ENCODE measurements around the gene TMEM229B.

The TMEM229B gene

GRCh38 chr14:67487937-67488893 is at the start of gene TMEM229B:
TMEM229B (minus strand) TSS chr14:67488721; CDS start chr14:67473923, 14,798 bp downstream.
- DNase-seq (ENCODE audit: low read depth): peak; percentile 43

- DNase-seq (ENCODE audit: low read depth): no peak
Observed at GRCh38 chr14:67537736-67538135, 49.2 kb upstream of the TMEM229B start.

- DNase-seq (ENCODE audit: low read depth): no peak
Observed at GRCh38 chr14:67536087-67536486, 47.6 kb upstream of the TMEM229B start.

GRCh38 chr14:67533754-67534085 is 45.2 kb upstream of the TMEM229B start:
- no peak for DNase-seq (ENCODE audit: low read depth)

GRCh38 chr14:67532998-67533753 is 44.7 kb upstream of the TMEM229B start, which contains the start of gene PLEKHH1:
PLEKHH1 (plus strand) TSS chr14:67533290; CDS start chr14:67541868, 8,578 bp downstream.
- DNase-seq (ENCODE audit: low read depth): peak; percentile 4

GRCh38 chr14:67532606-67532997 is 44.1 kb upstream of the TMEM229B start:
- no peak for DNase-seq (ENCODE audit: low read depth)

- no peak for DNase-seq (ENCODE audit: low read depth)
Observed at GRCh38 chr14:67529947-67530935, 41.7 kb upstream of the TMEM229B start.

- DNase-seq (ENCODE audit: low read depth): no peak
Observed at GRCh38 chr14:67528276-67528675, 39.8 kb upstream of the TMEM229B start.

GRCh38 chr14:67527756-67528155 is 39.2 kb upstream of the TMEM229B start:
- DNase-seq (ENCODE audit: low read depth): no peak

GRCh38 chr14:67526676-67527459 is 38.3 kb upstream of the TMEM229B start:
- DNase-seq (ENCODE audit: low read depth): no peak

- no peak for DNase-seq (ENCODE audit: low read depth)
Observed at GRCh38 chr14:67526181-67526580, 37.7 kb upstream of the TMEM229B start.

GRCh38 chr14:67525389-67525788 is 36.9 kb upstream of the TMEM229B start:
- DNase-seq (ENCODE audit: low read depth): no peak

GRCh38 chr14:67524634-67524963 is 36.1 kb upstream of the TMEM229B start:
- no peak for DNase-seq (ENCODE audit: low read depth)

- no peak for DNase-seq (ENCODE audit: low read depth)
Observed at GRCh38 chr14:67523764-67524633, 35.5 kb upstream of the TMEM229B start.

- no peak for DNase-seq (ENCODE audit: low read depth)
Observed at GRCh38 chr14:67522270-67522669, 33.7 kb upstream of the TMEM229B start.

- no peak for DNase-seq (ENCODE audit: low read depth)
Observed at GRCh38 chr14:67520482-67520881, 32.0 kb upstream of the TMEM229B start.

GRCh38 chr14:67519406-67519805 is 30.9 kb upstream of the TMEM229B start:
- no peak for DNase-seq (ENCODE audit: low read depth)

GRCh38 chr14:67517083-67517482 is 28.6 kb upstream of the TMEM229B start:
- DNase-seq (ENCODE audit: low read depth): no peak

GRCh38 chr14:67516676-67517075 is 28.2 kb upstream of the TMEM229B start:
- no peak for DNase-seq (ENCODE audit: low read depth)

All from T-helper 22 cell (primary cell).